ENCODE data around the gene ICOS. TPM values are rescaled to one million over a fixed set of nuclear protein-coding genes. Genes with fewer than 3 reads are reported as not detected.

The ICOS gene
- total and polyA plus RNA-seq, 9 of the 15 experiments (the other 6 are each of a cell fraction or from before 2014, with no cell fraction given), result not detected

DNA sequence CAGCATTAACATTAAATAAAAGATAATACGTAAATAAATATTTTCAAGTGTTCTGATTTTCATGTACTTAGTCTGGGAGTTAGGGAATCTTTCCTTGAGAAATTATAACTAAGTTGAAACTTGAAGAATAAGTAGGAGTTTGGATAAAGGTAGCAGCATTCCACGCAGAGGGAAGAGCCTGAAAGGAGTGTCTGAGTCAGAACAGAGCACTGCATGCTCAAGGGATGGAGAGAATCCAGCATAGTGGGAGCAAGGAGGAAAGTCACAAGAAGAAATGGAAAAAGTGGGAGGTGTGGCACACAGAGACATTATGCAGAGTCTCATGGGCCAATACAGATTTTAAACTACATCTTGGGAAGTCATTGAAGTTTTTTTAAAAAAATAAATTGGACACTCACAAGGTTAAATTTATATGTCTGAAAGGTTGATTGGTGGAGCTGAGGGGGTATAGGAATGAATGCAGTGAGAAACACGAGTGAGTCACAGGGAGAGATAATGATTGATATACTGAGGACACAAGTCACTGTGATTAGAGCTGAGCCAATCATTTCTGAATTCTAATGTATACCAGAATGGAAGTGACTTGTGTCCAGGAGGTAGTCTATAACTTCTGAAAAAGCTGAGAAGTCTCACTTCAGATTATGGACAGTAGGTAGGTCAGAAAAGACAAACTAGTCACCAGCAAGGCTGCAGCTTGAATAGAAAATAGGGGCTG, 66.9 kb downstream of the ICOS start:
- BruUV-seq (replicated peaks), result no TSS peak
- no peaks in the 10 kb centered on the region for H4K20me1 ChIP-seq (replicated peaks; ENCODE audit: control insufficient read depth, insufficient read depth, low read length)
- no peak overlapping the region for H2AFZ ChIP-seq (ENCODE audit: low read depth, low read length)
- H3K9me1 ChIP-seq (ENCODE audit: control insufficient read depth, insufficient read depth, low read length), result no peaks in the 10 kb centered on the region
- CTCF ChIA-PET (ENCODE audit: low intra/inter-chr PET ratio), result no interaction called here
- DNase-seq (ENCODE audit: extremely low read depth in 1 of 4, low spot score in 3 of 4), result no peak
- no peak overlapping the region for H3K4me2 ChIP-seq (ENCODE audit: insufficient read depth, low read length)
- no peaks in the 10 kb centered on the region for H3K79me2 ChIP-seq (ENCODE audit: control insufficient read depth, insufficient read depth, low read length)
- no peak for FAIRE-seq
- no peaks in the 10 kb centered on the region for H3K36me3 ChIP-seq (ENCODE audit: control insufficient read depth, insufficient read depth, low read length)
- in situ Hi-C loops (cut with MboI), result no loop called here
- WGBS (ENCODE audit: insufficient coverage, low coverage, missing lambda C conversion rate), result 0% methylated on average over 3 of the region's 3 CpGs
- H3K27ac ChIP-seq (ENCODE audit: extremely low read depth, low read depth, low read length), result no peak overlapping the region
- no peaks in the 10 kb centered on the region for H3K9me3 ChIP-seq (replicated peaks; ENCODE audit: control insufficient read depth, insufficient read depth, low read depth, low read length)
- H3K27me3 ChIP-seq (ENCODE audit: control insufficient read depth in 2 of 2, insufficient read depth in 2 of 2, low read length in 2 of 2), result no peaks in the 10 kb centered on the region
- no peak for ATAC-seq
- no peak overlapping the region for H3K4me3 ChIP-seq
- TF ChIP-seq, protein P1, sequence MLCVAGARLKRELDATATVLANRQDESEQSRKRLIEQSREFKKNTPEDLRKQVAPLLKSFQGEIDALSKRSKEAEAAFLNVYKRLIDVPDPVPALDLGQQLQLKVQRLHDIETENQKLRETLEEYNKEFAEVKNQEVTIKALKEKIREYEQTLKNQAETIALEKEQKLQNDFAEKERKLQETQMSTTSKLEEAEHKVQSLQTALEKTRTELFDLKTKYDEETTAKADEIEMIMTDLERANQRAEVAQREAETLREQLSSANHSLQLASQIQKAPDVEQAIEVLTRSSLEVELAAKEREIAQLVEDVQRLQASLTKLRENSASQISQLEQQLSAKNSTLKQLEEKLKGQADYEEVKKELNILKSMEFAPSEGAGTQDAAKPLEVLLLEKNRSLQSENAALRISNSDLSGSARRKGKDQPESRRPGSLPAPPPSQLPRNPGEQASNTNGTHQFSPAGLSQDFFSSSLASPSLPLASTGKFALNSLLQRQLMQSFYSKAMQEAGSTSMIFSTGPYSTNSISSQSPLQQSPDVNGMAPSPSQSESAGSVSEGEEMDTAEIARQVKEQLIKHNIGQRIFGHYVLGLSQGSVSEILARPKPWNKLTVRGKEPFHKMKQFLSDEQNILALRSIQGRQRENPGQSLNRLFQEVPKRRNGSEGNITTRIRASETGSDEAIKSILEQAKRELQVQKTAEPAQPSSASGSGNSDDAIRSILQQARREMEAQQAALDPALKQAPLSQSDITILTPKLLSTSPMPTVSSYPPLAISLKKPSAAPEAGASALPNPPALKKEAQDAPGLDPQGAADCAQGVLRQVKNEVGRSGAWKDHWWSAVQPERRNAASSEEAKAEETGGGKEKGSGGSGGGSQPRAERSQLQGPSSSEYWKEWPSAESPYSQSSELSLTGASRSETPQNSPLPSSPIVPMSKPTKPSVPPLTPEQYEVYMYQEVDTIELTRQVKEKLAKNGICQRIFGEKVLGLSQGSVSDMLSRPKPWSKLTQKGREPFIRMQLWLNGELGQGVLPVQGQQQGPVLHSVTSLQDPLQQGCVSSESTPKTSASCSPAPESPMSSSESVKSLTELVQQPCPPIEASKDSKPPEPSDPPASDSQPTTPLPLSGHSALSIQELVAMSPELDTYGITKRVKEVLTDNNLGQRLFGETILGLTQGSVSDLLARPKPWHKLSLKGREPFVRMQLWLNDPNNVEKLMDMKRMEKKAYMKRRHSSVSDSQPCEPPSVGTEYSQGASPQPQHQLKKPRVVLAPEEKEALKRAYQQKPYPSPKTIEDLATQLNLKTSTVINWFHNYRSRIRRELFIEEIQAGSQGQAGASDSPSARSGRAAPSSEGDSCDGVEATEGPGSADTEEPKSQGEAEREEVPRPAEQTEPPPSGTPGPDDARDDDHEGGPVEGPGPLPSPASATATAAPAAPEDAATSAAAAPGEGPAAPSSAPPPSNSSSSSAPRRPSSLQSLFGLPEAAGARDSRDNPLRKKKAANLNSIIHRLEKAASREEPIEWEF (CRISPR knock-in tag; IDR thresholded peaks at IDR 0.05), result no peak
- TF ChIP-seq ZKSCAN3 (CRISPR knock-in tag; IDR thresholded peaks at IDR 0.05) (no peak), KAT7 (CRISPR knock-in tag; IDR thresholded peaks at IDR 0.05; ENCODE audit: borderline replicate concordance) (no peak), ZNF347 (CRISPR knock-in tag; IDR thresholded peaks at IDR 0.05; ENCODE audit: low read depth) (no peak), RUNX1 (IDR thresholded peaks at IDR 0.05; ENCODE audit: low read depth) (no peak), NCOA6 (IDR thresholded peaks at IDR 0.05) (no peak), CCAR2 (IDR thresholded peaks at IDR 0.05; ENCODE audit: low read depth, low read length) (no peak), CBX1 (IDR thresholded peaks at IDR 0.05; ENCODE audit: low read depth) (no peak), STAT5A (IDR thresholded peaks at IDR 0.05; ENCODE audit: borderline replicate concordance, low read length) (no peak), ATF7 (IDR thresholded peaks at IDR 0.05) (no peak), BCL6 (CRISPR knock-in tag; IDR thresholded peaks at IDR 0.05) (no peak)
- TF ChIP-seq, protein P2, sequence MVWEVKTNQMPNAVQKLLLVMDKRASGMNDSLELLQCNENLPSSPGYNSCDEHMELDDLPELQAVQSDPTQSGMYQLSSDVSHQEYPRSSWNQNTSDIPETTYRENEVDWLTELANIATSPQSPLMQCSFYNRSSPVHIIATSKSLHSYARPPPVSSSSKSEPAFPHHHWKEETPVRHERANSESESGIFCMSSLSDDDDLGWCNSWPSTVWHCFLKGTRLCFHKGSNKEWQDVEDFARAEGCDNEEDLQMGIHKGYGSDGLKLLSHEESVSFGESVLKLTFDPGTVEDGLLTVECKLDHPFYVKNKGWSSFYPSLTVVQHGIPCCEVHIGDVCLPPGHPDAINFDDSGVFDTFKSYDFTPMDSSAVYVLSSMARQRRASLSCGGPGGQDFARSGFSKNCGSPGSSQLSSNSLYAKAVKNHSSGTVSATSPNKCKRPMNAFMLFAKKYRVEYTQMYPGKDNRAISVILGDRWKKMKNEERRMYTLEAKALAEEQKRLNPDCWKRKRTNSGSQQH (CRISPR knock-in tag; IDR thresholded peaks at IDR 0.05), result no peak
- H3K4me1 ChIP-seq (replicated peaks in 1 of 2; ENCODE audit: control insufficient read depth in 2 of 2, insufficient read depth in 2 of 2, low read length in 2 of 2), result no peaks in the 10 kb centered on the region
- no peak overlapping the region for H3K9ac ChIP-seq (ENCODE audit: insufficient read depth in 1 of 2, low read depth in 2 of 2, low read length in 2 of 2)
- POLR2A ChIA-PET, result no interaction called here
- intact Hi-C loops (cut with micrococcal nuclease), result no loop called here

All from K562 (cell line).